Activated CD8-positive, alpha-beta memory T cell treated with anti-CD3 and anti-CD28 coated beads, Interleukin-2, amount 50 U/mL, for 48 hours (primary cell): ENCODE data around the gene OLR1.
"Not testable (repeated sequence)": the region's sequence is repeated elsewhere in the genome, so short reads cannot be mapped to it uniquely, and the experiment has no call there.

Source experiments
- DNase-seq: peaks from one replicate; pipeline ENCODE4 v3.0.0-alpha.2; 2020

OLR1 gene

DNA sequence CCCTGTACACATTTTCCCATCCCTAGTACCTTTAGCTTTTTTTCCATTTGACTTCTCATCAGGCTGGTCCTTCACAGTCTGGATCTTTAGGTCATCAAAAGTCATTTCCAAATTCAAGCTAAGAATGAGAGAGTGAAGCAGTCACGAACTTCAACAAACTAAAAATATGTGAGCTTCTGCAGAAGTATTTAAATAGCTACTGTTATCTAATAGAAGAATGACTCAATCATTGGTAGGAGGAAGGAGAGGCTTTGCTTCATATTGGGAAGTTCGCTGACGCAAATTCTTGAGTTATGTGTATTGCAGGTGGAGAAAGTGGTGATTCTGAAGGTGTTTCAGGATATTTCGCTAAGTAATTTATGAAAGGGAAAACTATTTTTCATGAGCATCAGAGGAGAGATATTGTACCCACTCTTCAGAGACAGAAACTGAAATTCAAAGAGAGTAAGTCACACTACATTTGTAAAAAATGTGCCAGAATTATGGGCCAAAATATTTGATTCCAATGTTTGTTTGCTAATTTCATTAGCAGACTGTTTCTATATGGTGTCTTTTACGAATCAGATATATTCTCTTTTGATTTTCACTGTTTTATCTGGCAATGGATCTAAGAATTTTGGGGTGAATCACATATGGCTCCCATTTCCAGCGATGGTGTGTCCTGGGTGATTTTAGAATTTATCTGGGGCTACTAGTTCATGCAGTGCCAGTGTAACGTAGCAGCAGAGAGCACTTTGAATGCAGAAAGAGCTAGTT, at the start of gene OLR1:
OLR1 (minus strand) TSS at position 160 of the 756 bp plus-strand sequence; CDS start at position 105, 55 bp downstream.
- DNase-seq: no peak

DNA sequence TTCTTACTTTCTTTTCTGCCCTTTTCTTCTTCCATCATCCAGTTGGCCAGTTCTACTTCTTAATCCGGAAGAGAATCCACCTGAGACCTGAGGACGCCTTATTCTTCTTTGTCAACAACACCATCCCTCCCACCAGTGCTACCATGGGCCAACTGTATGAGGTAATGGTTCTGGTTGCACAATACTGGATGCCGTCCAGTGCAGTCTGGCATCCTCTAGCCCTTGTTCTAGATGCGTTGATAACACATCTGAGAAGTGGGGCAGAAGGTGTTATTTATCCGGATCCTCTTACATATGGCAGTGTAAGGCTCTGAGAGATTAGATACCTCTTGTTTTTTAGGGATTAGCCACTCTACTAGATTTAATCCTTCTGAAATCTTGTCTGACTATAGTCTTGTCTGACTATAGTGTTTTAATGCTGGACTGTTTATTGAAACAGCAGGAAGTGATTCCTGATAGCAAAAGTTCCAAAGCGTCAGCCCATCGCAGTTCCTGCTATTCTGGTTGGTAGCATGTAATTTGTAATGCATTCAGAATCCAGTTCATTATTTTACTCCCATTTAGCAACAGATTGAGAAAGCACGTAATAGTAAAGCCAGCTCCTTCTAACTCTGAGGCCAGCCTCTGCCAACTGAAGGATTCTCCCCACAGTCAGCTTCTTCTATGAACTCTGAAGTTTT, 48.6 kb upstream of the OLR1 start:
- DNase-seq: peak; percentile 18

DNA sequence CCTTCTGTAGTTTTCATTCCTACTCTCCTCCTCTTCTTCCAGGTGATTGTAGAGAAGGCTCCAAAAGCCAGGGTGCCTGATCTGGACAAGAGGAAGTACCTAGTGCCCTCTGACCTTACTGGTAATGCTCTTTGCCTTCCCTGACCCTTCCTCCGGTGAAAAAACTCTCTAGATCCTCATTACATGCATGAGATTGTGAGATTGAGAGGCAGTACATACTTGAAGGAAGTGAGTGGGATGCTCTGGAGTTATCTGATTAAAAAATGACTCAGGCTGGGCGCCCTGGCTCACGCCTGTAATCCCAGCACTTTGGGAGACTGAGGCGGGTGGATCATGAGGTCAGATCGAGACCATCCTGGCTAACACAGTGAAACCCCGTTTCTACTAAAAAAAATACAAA, 46.1 kb upstream of the OLR1 start:
- no peak for DNase-seq

DNA sequence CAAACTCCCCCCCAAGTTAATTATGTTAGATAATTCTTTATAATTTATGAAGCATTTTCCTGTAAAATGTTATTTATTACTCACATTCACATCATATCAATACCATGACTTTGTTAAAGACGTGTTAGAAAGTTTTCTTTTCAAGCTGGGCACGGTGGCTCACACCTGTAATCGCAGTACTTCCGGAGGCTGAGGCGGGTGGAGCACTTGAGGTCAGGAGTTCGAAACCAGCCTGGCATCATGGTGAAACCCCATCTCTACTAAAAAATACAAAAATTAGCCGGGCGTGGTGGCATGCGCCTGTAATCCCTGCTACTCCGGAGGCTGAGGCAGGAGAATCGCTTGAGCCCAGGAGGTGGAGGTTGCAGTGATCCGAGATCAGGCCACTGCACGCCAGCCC, 44.0 kb upstream of the OLR1 start:
- not testable (repeated sequence) for DNase-seq

DNA sequence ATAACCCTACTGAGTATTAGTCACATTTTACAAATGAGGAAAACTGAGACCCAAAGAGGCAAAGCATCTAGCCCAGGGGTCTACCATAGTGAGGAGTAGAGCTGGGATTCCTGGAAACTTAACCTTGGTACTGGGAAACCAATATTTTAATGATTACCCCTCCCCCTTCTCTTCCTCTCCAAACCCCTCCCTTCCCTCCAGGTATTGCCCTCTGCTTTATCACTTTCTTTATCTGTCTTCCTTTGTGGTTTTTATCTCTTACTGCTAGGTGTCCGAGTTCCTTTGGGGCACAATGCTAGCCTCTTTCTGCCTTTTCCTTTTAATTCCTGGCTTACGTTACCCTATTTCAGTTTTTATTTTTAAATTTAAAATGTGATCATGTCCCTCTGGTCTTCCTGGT, 43.5 kb upstream of the OLR1 start:
- no peak for DNase-seq

DNA sequence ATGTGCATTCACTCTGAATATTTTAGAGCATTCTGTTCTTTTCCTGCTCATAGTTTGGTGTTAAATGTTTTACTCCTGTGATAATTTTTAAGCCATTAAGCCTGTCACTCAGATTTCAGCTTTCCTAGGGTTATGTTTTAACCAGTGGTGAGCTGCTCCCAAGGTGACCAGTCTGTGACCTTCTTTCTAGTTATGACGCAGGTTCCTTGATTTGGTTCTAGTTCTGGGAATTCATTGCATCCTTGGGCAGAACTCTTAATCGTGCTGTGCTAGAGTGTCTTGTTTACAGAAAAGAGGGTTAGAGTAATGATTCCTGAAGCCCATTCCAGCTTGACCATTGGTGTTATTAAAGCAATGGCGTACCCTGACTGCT, 42.9 kb upstream of the OLR1 start:
- no peak for DNase-seq

DNA sequence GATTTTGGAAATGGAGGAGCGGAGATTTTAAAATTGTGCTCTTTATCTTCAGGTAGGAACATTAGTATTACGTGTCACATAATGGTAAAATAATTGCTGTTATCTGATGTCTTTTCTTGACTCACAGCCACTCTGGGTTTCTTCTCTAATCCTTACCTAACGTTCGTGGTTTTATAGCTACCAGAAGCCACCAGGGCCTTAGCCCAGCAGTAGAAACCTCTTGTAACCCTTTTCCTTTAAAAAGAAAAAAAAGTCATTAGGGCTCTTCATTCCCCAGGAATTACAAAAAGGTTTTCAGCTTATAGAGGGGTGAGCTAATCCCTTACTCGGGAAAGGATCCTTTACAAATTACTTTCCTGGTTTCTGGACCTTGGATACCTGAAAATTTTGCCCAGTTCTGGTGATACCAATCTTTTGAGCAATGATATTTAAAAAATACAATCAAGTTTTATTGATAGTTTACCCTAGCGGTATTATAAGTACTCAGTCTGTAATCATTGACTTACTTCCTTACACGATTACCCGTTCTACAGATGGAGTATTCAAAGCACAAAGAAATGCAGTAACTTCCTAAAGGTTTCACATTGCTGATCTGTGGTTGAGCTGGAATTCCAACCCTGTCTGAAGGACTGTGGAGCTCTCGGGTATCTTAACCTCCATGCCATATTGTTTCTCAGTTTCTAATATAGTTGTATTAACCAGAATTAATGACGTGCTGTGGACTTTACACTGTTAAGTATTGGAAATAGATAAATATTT, 42.4 kb upstream of the OLR1 start:
- no peak for DNase-seq

DNA sequence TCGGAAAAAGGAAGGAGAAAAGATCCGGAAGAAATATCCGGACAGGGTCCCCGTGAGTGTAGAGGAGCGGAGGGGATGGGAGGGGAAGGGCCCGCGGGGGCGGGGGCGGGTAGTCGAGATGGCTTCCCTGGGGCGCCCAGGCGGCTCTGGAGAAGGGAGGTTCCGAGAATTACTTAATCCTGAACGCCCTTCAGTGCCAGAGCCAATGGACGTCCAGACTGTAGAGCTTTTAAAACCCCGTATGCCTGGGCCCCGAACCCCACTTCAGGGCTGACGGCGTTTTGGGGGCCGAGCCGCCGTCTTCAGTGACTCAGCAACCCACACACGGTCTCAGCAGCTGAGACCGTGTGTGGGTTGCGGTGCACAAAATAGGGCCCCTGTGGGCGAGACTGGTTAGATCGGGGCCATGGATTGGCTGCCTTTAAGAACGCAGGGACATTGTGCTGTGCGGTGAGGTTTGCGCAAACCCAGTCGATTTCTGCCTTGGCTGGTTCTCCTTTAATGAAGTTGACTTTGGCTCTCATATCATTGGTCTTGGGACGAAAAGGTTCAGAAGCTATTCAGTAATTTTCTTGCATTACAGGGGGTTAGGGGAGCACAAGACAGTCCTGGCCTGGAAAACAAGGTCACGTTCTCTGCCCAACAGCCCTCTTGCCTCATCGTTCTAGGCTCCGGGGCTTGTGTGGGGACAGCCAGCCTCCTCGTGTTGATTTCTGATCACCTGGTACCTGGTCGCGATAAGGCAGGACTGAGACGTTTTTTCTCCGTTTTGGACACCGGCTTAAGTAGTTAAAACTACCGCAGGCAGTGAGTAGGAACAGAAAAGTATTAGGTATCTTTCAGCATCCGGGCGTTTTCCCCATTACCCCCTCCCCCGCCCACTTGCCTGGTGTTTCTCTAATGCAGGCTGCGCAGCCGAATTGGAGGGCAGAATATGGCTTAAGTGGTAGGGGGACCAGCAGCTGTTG, 41.5 kb upstream of the OLR1 start:
- DNase-seq: peak; percentile 87

DNA sequence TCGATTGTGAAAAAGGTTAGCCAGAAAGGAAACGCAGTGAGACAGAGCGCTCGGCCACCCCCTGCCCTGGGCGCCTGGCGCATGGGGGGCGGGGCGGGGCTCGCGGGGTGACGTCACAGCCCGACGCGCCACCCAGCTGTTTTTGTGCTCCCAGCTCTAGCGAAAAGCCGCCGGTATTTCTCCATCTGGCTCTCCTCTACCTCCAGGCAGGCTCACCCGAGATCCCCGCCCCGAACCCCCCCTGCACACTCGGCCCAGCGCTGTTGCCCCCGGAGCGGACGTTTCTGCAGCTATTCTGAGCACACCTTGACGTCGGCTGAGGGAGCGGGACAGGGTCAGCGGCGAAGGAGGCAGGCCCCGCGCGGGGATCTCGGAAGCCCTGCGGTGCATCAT, 40.8 kb upstream of the OLR1 start, which contains the start of gene GABARAPL1:
GABARAPL1 (plus strand) TSS at position 139 of the 393 bp plus-strand sequence; CDS start at position 392, 253 bp downstream.
- DNase-seq: peak; percentile 89

DNA sequence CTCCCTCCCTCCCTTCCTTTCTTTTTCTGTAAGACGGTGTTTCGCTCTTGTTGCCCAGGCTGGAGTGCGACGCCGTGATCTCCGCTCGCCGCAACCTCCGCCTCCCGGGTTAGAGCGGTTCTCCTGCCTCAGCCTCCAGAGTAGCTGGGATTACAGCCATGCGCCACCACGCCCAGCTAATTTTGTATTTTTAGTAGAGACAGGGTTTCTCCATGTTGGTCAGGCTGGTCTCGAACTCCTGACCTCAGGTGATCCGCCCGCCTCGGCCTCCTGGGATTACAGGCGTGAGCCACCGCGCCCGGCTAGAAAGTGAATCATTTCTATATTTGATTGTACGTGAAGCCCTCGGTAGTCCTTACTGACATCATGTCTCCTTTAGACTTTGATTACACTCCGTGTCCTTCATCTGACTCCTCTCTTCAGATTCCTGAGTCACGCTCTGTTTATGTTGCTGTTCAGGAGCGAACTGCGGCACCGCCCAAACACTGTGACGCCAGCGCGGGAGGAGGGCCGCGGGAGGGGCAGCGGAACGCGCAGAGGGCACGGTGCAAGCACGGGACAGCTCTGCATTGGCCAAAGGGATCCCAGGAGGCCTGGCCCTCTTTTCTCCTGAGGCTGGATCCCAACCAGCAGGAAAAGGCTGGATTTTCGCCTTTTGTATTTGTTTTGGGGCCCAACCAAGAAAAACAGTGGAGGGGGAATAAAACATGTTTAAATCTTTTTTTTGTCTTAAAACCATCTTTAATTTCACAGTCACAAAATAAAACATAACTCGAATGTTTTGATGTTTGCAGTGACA, 40.2 kb upstream of the OLR1 start:
- DNase-seq: peak; percentile 92

DNA sequence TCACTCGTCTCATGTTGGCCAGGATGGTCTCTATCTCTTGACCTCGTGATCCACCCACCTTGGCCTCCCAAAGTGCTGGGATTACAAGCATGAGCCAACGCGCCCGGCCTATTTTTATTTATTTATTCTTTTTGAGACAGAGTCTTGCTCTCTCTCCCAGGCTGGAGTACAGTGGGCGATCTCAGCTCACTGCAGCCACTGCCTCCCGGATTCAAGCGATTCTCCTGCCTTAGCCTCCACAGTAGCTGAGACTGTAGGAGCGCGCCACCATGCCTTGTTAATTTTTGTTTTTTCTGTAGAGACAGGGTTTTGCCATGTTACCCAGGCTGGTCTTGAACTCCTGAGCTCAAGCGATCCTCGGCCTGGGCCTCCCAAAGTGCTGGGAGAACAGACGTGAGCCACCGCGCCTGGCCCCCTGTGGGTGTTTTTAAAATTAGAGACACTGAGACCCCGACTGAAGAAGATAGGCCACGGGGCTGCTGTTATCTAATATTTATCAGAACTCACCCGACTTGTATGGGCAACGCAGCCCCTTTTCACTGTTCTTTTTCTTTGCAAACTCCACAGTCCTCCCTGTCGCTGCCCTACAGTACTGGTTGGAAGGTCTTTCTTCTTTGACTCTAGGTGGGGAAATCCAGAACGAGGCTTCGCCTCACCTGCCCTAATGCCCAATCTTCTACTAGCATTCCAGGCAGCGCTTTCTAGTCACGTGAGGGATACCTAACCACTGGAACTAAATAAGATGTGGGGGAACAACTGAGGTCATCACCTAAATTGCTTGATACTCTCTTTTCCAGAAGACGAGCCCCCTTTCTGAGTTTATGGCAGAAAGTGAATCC, 39.4 kb upstream of the OLR1 start:
- DNase-seq: no peak

DNA sequence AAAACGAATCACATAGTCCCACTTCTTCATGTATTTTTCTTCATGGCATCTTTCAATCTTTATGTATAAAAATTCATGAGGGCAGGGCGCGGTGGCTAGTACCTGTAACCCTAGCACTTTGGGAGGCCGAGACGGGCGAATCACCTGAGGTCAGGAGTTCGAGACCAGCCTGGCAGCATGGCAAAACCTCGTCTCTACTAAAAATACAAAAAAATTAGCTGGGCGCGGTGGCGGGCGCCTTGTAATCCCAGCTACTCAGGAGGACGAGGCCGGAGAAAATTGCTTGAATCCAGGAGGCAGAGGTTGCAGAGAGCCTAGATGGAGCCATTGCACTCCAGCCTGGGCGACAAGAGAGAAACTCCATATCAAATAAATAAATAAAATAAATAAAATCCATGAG, 38.3 kb upstream of the OLR1 start:
- no peak for DNase-seq

DNA sequence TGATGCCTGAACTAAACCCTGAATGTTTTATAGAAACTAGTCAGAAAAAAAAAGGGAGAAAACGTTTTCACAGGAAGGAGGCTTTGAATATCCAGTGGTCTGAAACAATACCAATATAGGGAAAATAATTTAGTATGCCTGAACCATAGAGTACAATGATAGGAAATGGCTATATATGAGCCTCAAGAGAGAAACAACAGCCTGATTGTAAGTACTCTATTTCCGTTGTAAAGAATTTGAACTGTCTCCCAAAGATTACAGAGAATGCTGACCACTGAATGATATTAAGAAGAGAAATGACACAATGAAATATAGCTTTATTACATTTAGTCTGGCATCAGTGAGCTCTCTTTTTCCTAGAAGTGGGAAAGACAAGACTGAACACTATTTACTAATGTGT, 35.2 kb upstream of the OLR1 start:
- DNase-seq: no peak

DNA sequence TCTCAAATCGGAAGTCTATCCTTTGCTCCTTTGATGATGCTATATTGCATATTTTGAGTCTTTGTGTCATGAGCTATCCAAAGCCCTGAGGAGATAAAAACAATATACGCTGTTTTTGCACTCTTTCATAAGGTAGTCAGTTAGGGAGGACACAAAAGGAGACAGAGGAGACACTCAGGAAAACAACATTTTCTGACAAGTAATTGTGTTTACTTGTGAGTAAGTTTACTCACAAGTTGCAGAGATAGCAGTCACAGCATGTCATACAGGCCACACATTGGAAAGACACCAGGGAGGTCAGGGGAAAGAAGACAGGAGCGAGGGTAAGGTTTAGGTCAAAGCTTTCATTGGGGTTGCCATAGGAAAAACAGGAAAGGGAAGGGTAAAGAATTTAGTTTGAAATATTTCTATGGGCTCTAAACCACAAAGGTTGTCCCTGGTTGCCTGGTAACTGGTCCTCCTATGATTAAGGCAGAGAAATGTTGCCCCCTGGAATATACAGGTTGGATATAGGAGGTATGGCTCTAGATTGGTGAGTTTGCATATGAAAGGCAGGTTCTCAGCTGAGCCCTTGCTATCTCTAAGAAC, 33.4 kb upstream of the OLR1 start:
- no peak for DNase-seq

DNA sequence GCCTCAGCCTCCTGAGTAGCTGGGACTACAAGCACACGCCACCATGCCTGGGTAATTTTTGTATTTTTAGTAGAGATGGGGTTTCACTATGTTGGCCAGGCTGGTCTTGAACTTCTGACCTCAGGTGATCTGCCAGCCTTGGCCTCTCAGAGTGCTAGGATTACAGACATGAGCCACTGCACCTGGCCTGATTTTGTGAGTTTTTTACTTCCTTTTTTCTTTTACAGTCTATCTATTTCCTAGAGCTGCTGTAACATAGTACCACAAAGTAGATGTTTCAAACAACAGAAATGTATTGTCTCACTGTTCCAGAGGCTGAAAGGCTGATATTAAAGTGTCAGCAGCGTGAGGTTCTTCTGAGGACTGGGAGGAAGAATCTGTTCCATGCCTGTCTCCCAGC, 32.6 kb upstream of the OLR1 start:
- DNase-seq: not testable (repeated sequence)

DNA sequence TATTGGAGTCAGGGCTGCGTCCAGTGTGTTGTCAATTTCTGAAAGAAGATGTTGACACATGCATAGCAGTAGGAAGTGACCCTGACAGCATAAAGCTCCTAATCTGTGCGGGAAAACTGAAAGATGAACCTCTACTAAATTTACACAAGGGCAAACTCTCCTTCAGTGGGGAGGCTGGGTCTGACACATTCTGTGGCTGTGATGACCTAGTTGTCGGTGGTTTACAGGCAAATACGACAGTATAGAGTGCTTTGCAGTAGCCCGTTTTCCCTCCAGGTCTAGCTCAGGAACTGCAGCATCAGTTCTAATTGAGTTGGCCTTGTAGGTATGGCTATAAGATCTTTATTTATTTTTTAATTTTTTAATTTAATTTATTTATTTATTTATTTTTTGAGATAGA, 25.9 kb upstream of the OLR1 start:
- no peak for DNase-seq

DNA sequence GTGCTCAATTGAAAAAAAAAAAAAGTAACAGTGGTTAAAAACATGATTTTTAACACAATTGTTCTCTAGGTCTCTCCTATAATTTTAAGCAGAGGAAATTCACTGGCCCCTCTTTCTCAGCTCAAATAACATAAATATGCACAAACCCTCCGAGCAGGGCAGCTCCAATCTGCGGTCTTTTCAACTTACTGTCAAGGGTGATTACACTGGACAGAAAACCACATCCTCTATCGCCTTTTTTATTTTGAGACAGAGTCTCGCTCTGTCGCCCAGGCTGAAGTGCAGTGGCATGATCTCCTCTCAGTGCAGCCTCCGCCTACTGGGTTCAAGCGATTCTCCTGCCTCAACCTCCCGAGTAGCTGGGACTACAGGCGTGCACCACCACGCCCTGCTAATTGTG, 24.3 kb upstream of the OLR1 start:
- no peak for DNase-seq

DNA sequence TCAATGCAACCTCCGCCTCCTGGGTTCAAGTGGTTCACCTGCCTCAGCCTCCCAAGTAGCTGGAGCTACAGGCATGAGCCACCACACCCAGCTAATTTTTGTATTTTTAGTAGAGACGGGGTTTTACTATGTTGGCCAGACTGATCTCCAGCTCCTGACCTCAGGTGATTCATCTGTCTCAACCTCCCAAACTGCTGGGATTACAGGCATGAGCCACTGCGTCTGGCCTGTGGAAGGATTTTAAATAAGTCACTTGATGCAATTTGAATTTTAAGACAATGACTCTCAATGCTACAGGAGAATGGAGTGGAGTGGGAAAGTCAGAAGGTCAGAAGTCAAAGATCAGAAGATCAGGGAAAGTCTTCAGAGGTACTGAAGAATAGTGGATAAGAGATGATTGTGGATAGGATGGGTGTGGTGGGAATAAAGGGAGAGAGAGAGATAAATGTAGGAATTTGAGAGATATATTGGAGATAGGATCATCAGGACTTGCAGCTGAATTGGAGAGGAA, 22.3 kb upstream of the OLR1 start:
- no peak for DNase-seq

DNA sequence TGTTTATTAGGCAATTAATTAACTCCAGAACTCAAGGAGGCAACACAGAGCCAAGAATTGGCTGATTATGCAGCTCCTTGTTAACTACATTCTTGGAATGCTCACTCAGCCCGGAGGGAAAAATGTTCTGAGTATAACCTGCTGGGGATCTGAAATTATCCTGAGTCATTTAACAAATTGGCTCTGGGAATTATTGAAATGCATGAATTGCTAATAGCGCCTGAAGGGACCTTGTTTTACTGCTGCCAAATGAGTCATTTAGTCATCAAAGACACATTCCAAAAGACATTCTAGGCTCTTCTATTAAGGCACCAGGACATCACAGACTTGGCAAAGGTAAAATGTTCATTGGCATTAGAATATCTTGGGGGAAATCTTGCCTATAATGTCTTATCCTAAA, 19.9 kb upstream of the OLR1 start:
- no peak for DNase-seq
